NCI-H226 (cell line): ENCODE data around the gene SRRM1.

ENCODE experiments used
- DNase-seq: peaks from one replicate; pipeline ENCODE4 v3.0.0-alpha.2; 2015

The SRRM1 gene

GRCh38 chr1:24642481-24643362 is at the start of gene SRRM1:
Gene SRRM1, plus strand, starts transcription at chr1:24643302. Its CDS starts 25 bp downstream, at chr1:24643327.
- DNase-seq = peak; percentile 99

GRCh38 chr1:24594328-24594598 is 48.8 kb upstream of the SRRM1 start:
- DNase-seq = no peak

- DNase-seq = no peak
Observed at GRCh38 chr1:24596401-24596880, 46.7 kb upstream of the SRRM1 start.

GRCh38 chr1:24599265-24599664 is 43.8 kb upstream of the SRRM1 start:
- no peak for DNase-seq

- no peak for DNase-seq
Observed at GRCh38 chr1:24600551-24600950, 42.6 kb upstream of the SRRM1 start.

GRCh38 chr1:24605534-24606295 is 37.4 kb upstream of the SRRM1 start:
- no peak for DNase-seq

GRCh38 chr1:24606296-24606605 is 36.9 kb upstream of the SRRM1 start:
- DNase-seq = no peak

- no peak for DNase-seq
Observed at GRCh38 chr1:24606621-24607020, 36.5 kb upstream of the SRRM1 start.

GRCh38 chr1:24609949-24610517 is 33.1 kb upstream of the SRRM1 start:
- DNase-seq = no peak

- DNase-seq = no peak
Observed at GRCh38 chr1:24619376-24619775, 23.7 kb upstream of the SRRM1 start.

- no peak for DNase-seq
Observed at GRCh38 chr1:24620678-24621077, 22.4 kb upstream of the SRRM1 start.

- DNase-seq = no peak
Observed at GRCh38 chr1:24621121-24621520, 22.0 kb upstream of the SRRM1 start.

GRCh38 chr1:24622218-24622617 is 20.9 kb upstream of the SRRM1 start:
- no peak for DNase-seq

- no peak for DNase-seq
Observed at GRCh38 chr1:24632832-24633175, 10.3 kb upstream of the SRRM1 start.

- DNase-seq = peak; percentile 66
Observed at GRCh38 chr1:24635195-24635843, 7.8 kb upstream of the SRRM1 start.

- DNase-seq = peak; percentile 21
Observed at GRCh38 chr1:24636661-24637357, 6.3 kb upstream of the SRRM1 start.

- no peak for DNase-seq
Observed at GRCh38 chr1:24639094-24639493, 4.0 kb upstream of the SRRM1 start.

- DNase-seq = no peak
Observed at GRCh38 chr1:24639881-24640280, 3.2 kb upstream of the SRRM1 start.

- no peak for DNase-seq
Observed at GRCh38 chr1:24640288-24640687, 2.8 kb upstream of the SRRM1 start.

GRCh38 chr1:24641646-24642151 is 1.4 kb upstream of the SRRM1 start:
- DNase-seq = peak; percentile 5

GRCh38 chr1:24643363-24644099 is 429 bp downstream of the SRRM1 start:
- DNase-seq = no peak

- DNase-seq = no peak
Observed at GRCh38 chr1:24644100-24644384, 940 bp downstream of the SRRM1 start.
